Caki2 (cell line): Measurements from ENCODE around the gene PDLIM7. TPM values are rescaled to one million over a fixed set of nuclear protein-coding genes. Genes with fewer than 3 reads are reported as not detected.
"Not testable (repeated sequence)": the region's sequence is repeated elsewhere in the genome, so short reads cannot be mapped to it uniquely, and the experiment has no call there.

Source experiments
- DNase-seq: peaks from one replicate; pipeline ENCODE4 v3.0.0-alpha.2; 2015; ENCODE audit warnings: low read depth
- in situ Hi-C: cut with HindIII; loops from 2 replicates; pipeline ENCODE4 v1.10.0; 2016; ENCODE audit warnings: low sequenced_read_pairs, low pct_unique_long_range_greater_than_20kb, mixed read lengths
- total RNA-seq: library from RNA; depleted of rRNA; stranded (reverse); fragments of >200 nt; shearing (Covaris generic); gene quantifications from 2 replicates; pipeline ENCODE4 v1.2.3, GENCODE V29; 2014; ENCODE audit warnings: low replicate concordance; rRNA removed

Gene PDLIM7
- 188 and 198 TPM in 2 replicates for total RNA-seq

- in situ Hi-C loops = no loop called here
- peak; percentile 99 for DNase-seq
Observed at GRCh38 chr5:177497292-177498012, at the start of gene PDLIM7. Gene PDLIM7, minus strand, starts transcription at chr5:177497604. Its CDS starts 1,092 bp downstream, at chr5:177496512.

- DNase-seq = peak; percentile 76
- in situ Hi-C loops = no loop called here
Observed at GRCh38 chr5:177546258-177546741, 48.9 kb upstream of the PDLIM7 start.

GRCh38 chr5:177545487-177546257 lies 48.3 kb upstream of the PDLIM7 start:
- in situ Hi-C loops = no loop called here
- DNase-seq = no peak

GRCh38 chr5:177542816-177543465 lies 45.5 kb upstream of the PDLIM7 start:
- no peak for DNase-seq
- in situ Hi-C loops = no loop called here

GRCh38 chr5:177540438-177540837 lies 43.0 kb upstream of the PDLIM7 start:
- in situ Hi-C loops = no loop called here
- DNase-seq = no peak

- in situ Hi-C loops = no loop called here
- no peak for DNase-seq
Observed at GRCh38 chr5:177539411-177539810, 42.0 kb upstream of the PDLIM7 start.

- in situ Hi-C loops = no loop called here
- DNase-seq = no peak
Observed at GRCh38 chr5:177538876-177539275, 41.5 kb upstream of the PDLIM7 start.

- peak; percentile 55 for DNase-seq
- in situ Hi-C loops = no loop called here
Observed at GRCh38 chr5:177537389-177538361, 40.3 kb upstream of the PDLIM7 start.

GRCh38 chr5:177536386-177536785 lies 39.0 kb upstream of the PDLIM7 start:
- in situ Hi-C loops = no loop called here
- no peak for DNase-seq

- DNase-seq = no peak
- in situ Hi-C loops = no loop called here
Observed at GRCh38 chr5:177535125-177535524, 37.7 kb upstream of the PDLIM7 start.

- in situ Hi-C loops, DNase-seq: not testable (repeated sequence)
Observed at GRCh38 chr5:177534433-177534832, 37.0 kb upstream of the PDLIM7 start.

- no peak for DNase-seq
- in situ Hi-C loops = no loop called here
Observed at GRCh38 chr5:177531209-177531940, 34.0 kb upstream of the PDLIM7 start.

- in situ Hi-C loops = no loop called here
- DNase-seq = no peak
Observed at GRCh38 chr5:177530638-177531037, 33.2 kb upstream of the PDLIM7 start.

GRCh38 chr5:177529247-177530203 lies 32.1 kb upstream of the PDLIM7 start:
- in situ Hi-C loops = no loop called here
- DNase-seq = no peak

- in situ Hi-C loops = no loop called here
- DNase-seq = no peak
Observed at GRCh38 chr5:177528631-177529030, 31.2 kb upstream of the PDLIM7 start.

GRCh38 chr5:177527595-177527994 lies 30.2 kb upstream of the PDLIM7 start:
- no peak for DNase-seq
- in situ Hi-C loops = no loop called here
